GM21737 (cell line): Measurements from ENCODE around the gene AJM1.
"Not testable (repeated sequence)": the region's sequence is repeated elsewhere in the genome, so short reads cannot be mapped to it uniquely, and the experiment has no call there.

Source experiments
- ATAC-seq: cut with Tn5 transposase; IDR thresholded peaks from one replicate; pipeline ENCODE4 v1.9.1; 2021; ENCODE audit warnings: mild to moderate bottlenecking, moderate library complexity; ENCODE audit not compliant: unreplicated experiment

Gene AJM1

DNA sequence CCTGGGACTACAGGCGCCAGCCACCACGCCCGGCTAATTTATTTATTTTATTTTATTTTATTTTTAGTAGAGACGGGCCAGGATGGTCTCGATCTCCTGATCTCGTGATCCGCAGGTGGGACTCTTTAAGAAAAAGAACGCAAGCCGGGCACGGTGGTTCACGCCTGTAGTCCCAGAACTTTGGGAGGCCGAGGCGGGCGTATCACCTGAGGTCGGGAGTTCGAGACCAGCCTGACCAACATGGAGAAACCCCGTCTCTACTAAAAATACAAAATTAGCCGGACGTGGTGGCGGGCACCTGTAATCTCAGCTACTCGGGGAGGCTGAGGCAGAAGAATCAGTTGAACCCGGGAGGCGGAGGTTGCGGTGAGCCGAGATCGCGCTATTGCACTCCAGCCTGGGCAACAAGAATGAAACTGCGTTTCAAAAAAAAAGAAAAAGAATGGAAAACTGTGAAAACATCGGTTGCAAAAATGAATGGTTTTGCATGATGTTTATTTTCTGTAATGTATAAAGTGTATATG, 24.7 kb downstream of the AJM1 start:
- ATAC-seq = not testable (repeated sequence)

DNA sequence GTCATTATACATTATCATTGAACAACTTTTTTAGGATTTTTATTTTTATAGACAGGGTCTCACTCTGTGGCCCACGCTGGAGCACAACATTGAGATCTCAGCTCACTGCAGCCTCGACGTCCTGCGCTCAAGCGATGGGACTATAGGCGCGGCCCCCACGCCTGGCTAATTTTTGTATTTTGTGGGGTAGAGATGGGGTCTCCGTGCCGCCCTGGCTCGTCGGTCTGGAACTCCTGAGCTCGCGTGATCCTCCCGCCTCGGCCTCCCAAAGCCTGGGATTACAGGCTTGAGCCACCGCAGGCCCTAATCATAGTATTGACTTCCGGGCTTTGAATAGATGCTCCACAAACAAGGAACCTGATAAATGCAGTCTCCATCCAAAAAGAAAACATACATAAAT, 25.2 kb downstream of the AJM1 start:
- no peak for ATAC-seq

- no peak for ATAC-seq
Measured at GRCh38 chr9:136867917-136868316, 25.6 kb downstream of the AJM1 start.

DNA sequence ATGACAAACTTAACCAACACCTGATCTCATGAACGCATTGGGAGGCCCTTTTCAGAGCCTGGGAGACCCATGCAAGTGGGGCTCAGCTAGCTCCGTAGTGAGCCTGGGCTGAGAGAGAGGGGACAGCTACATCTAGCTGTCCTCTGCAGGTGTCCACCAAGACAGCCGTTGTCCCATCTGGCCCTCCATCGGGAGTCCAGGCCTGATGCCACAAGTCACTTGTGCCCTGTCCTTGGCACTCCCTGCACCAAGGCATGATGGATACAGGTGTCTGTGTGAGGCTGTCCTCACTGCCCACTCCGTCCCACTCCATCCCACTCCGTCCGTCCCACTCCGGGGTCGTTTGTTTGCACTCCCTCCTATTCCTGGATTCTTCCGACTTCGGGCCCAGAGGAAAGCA, 26.4 kb downstream of the AJM1 start:
- ATAC-seq = no peak

DNA sequence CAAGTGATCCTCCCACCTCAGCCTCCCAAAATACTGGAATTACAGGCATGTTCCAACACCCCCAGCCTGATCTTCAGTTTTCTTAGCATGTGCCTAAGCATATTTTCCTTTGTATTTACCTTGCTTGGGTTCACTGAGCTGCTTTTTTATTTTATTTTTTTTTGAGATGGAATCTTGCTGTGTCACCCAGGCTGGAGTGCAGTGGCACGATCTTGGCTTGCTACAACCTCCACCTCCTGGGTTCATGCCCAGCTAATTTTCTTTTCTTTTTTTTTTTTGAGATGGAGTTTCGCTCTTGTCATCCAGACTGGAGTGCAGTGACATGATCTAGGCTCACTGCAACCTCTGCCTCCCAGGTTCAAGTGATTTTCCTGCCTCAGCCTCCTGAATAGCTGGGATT, 27.3 kb downstream of the AJM1 start:
- not testable (repeated sequence) for ATAC-seq

DNA sequence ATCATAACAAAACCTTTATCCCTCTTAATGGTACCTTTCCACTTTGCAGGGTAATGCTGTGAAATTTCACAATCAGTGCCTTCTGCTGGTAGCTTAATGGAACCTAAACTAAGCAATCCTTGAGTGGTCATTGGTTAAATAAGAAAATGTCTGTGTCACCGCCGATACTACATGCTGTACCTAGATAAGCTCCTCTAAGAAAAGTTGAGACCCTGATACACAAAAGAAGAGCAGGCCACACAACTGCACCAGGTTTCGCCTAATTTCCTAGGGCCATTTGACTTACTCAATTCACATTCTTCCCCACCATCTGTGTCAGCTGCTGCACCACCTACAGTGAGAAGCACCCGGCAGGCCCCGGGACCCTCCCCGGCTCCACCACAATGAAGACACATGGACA, 32.9 kb downstream of the AJM1 start:
- no peak for ATAC-seq

DNA sequence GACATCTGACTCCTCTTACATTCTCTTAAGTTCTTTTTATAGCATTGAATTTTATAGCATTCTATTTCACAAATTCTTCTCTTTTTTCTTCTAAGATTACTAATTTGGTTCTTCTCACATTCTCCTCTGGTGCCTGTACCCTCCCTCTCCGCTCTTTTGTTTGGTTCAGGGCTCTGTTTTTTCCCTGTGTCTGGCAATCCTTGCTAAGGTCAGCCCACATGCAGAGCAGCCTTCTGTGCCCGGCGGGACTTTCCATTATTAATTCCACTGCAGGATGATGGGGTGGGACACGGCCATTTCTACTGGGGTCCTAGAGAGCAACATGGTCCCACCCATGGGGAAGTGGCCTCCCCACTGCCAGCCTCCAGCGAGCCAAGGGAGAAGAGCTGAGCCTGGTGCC, 34.2 kb downstream of the AJM1 start:
- no peak for ATAC-seq

DNA sequence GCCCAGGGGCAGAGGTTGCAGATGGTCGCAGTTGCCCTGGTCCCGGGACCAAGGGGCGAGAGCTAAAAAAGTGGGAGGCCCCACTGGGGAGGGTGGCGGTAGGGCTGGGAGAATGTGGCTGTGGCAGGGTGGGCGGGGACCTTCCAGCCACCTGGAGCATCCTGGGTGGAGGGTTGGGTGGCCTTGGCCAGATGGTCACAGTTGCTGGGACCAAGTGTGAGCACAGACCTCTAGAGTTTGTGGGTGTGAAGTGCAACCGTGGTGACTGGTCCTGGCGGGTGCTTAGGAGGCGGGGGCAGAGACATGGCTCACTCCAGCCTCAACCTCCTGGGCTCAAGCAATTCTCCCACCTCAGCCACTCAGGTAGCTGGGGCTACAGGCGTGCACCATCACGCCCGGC, 38.4 kb downstream of the AJM1 start:
- ATAC-seq = no peak

- ATAC-seq = no peak
Measured at GRCh38 chr9:136881691-136882108, 39.4 kb downstream of the AJM1 start.

DNA sequence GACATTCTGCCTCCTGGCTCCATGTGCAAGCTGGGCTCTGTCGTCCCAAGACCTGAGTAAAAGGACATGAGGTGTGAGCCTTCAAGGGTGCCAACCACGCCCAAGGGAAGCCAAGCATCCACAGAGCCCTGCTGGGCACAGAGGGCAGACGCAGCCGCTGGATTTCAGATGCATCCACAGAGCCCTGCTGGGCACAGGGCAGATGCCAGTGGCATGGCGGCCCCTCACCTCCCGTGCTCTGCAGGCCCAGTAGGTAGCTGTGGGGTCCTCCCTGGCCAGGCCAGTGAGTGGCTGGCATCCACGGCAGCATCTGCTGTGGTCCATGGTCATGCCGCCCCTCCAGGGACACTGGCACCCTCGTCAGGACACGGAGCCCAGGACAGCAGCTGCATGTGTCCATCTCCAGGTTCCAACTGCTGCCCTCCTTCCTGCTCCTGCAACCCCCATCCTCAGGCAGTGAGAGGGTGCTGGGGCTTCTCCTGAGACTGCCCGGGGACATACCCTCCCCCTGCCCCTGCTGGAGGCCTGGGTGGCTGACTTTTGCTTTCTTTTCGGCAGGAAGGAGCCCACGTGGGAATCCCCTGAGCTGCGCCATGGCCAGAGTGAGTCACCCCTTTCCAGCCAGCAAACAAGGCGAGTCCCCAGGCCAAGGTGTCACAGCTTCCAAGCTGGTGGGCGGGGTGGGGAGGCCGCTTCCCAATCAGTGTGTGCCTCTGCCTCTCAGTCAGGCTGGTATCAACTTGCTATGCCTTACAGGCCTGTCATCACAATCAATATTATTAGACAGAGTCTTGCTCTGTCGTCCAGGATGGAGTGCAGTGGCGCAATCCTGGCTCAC, 40.0 kb downstream of the AJM1 start:
- ATAC-seq = peak; percentile 37

DNA sequence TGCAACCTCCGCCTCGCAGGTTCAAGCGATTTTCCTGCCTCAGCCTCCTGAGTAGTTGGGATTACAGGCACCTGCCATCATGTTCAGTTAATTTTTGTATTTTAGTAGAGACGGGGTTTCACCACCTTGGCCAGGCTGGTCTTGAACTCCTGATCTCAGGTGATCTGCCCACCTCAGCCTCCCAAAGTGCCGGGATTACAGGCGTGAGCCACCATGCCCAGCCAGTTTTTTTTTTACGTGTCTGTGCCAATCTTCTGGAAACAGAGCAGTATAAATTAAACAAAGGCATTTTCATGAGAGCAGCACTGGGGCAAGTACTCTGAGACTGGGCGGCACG, 40.6 kb downstream of the AJM1 start:
- ATAC-seq = not testable (repeated sequence)

- not testable (repeated sequence) for ATAC-seq
Measured at GRCh38 chr9:136883670-136884069, 41.4 kb downstream of the AJM1 start.

DNA sequence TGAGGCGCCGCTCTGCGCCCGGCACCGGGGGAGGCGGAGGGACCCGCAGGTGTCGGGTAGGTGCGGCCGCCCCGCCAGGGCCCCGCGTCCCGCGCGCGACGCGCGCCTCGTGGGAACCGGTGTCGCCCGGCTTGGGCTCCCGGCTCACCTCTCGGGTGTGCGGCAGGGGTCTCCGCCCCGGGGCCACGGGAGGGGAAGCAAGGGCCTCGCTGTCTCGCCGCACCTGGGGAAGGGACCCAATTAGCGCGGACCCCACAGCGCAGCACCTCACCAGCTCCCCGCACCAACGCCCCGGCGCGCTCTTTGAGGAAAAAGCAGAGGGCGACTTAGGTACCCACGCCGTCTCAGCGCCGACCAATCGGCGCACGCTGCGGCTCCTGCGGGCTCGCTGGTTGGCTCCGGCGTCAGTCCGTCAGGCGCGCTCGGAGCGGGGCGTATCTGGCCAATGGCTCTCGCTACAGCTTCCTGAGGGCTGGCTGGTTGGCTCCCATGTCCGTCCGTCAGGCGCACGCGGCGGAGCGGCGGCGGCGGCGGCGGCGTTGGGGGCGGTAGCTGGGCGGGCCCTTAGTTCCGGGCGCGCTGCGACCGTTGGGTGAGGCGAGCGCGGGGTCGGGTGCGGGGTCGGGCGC, 43.8 kb downstream of the AJM1 start, which contains the start of gene TRAF2:
Gene TRAF2, plus strand, starts transcription at position 567 of the 629 bp plus-strand sequence. CDS start 12,225 bp downstream, outside the sequence.
- ATAC-seq = peak; percentile 75

DNA sequence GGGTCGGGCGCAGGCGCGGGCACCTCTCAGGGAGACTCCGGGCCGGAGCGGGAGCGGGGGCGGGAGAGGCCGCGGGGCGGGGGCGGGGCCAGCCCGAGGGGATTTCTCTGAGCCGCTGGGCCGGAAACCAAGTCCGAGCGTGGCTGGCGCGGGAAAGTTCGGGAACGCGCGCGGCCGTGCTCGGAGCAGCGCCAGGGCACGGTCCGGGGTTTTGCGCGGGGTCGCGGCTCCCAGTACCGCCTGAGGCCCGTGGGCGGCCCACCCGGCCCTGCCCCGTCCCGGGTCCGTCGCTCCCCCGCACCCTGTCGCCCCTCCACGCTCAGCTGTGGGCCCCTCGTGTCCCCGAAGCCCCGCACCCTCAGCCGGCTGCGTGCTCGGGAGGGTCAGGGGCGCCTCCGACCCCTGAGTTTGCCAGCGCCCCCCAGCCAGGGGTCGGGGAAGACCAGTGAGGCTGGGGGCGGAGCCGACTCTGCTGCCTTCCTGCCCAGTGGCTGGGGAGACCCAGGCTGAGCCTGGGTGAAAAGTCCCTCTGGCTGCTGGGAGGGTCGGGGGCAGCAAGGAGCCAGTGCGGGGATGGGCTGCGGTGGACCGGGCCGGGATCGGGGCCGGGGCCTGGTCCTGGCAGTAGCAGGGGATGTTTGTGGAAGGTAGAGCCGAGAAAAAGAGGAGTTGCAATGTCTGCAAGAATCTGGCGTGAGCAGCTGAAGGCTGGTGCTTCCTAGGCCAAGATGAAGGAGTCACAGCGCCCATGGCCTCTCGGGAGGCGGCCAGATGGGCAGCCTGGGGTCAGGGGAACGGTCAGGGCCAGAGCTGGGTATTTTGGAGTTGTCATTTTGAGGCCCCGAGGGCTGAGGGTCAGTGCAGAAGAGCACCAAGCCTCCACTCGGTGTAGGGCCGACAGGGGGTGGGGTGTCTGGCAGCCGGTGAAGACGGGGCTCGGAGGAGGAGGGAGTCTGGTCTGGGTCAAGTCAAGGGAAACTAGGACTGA, 44.6 kb downstream of the AJM1 start:
- ATAC-seq = peak; percentile 13

GRCh38 chr9:136888454-136888853, 46.2 kb downstream of the AJM1 start:
- no peak for ATAC-seq

DNA sequence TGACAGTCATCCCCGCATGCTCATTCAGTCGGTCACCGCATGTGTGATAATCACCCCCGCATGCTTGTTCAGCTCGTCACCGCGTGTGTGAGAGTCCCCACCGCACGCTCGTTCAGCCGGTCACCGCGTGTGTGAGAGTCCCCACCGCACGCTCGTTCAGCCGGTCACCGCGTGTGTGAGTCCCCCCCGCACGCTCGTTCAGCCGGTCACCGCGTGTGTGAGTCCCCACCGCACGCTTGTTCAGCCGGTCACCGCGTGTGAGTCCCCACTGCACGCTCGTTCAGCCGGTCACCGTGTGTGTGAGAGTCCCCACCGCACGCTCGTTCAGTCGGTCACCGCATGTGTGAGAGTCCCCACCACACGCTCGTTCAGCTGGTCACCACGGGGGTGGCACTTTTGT, 47.6 kb downstream of the AJM1 start:
- ATAC-seq = no peak

DNA sequence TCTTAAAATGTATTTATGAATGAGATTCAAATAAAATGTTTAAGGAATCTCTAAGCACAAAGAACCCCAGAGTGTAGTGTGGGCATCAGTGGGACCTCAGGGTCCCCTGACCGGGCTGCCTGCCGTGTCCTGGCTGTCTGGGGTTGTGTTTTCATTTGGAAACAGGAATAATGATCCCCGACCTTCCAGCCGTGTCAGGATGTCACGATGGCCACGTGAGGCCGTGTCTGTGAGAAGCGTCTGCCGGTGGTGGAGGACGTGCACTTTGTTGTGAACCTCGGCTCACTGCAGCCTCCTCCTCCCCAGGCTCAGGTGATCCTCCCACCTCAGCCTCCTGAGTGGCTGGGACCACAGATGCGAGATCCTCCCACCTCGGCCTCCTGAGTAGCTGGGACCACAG, 48.4 kb downstream of the AJM1 start:
- ATAC-seq = no peak
